GM21526 (cell line): ENCODE data around the gene SEMA3A.

Experiments used
- ATAC-seq: cut with Tn5 transposase; IDR thresholded peaks from one replicate; pipeline ENCODE4 v1.9.1; 2021; ENCODE audit warnings: moderate library complexity; ENCODE audit not compliant: unreplicated experiment, low FRiP score

SEMA3A gene

GRCh38 chr7:84199216-84199615, 4.6 kb upstream of the SEMA3A start:
- no peak for ATAC-seq

- ATAC-seq: no peak
Observed at GRCh38 chr7:84196084-84196503, 1.5 kb upstream of the SEMA3A start.

DNA sequence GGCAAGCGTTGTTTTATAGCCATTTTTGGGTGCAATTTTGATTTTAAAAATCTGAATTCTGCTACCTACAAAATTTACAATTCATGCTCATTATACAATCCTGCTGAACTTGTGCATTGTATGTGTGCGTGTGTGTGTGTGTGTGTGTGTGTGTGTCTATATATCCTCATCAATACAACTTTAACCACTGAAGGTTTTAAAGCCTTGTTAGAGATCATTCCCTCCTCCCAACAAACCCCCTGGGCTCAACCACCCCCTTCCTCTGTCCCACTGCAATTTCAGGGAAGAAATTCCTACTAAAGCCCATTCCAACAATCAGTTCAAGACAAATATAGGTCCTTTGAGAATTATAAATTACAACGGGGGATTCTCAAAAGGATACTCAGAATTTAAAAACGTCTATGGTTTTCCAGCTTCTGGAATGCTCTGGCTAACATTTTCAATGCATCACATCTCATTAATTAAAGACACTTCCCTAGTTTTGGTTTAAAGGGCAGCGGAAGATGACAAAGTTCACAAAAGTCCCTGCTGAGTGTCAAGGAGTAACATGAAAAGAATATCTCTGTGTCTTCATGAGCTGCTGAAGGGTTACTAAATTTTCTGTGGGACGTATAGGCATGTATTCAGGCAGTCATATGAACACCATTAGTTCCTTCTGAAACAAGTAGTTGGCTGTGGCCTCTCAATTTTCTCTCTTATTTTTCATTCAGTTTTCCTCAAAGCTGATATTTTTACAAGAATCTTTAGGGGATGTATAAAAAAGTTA, 889 bp upstream of the SEMA3A start:
- no peak for ATAC-seq

DNA sequence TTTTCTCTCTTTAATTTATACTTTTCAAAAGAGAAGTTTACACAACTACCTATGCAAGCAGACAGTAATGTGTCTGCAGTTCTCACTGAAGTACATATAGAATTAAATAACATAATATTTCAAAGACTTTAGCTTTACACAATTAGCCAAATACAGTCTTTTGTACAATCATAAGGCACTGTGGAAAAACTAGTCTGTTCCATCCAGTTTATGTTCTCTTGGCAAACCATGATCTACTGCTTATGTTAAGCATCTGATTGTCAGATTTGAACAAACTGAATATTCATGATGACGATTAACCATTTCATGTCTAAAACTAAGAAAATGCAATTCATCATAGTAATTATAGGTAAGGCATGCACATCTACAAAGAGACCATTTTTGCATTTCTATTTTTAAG, 842 bp downstream of the SEMA3A start:
- no peak for ATAC-seq

DNA sequence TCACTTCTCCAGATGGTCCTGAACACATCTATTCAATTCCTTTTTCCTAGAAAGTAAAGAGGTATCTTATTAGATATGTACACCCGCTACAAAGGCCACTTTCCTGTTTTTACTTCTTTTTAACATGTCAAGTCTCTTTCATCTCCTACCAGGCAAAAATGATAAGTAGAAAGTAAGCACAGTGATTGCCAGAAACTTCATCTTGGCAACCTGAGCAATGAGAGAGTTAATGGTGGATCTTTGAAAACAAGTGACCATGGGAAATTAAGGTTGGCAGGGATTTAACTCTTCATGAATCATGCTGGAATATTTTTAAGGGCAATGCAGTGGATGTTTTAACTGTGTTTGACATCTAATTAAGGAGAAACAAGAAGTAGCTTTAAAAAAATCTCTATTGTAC, 2.7 kb downstream of the SEMA3A start:
- ATAC-seq: no peak

DNA sequence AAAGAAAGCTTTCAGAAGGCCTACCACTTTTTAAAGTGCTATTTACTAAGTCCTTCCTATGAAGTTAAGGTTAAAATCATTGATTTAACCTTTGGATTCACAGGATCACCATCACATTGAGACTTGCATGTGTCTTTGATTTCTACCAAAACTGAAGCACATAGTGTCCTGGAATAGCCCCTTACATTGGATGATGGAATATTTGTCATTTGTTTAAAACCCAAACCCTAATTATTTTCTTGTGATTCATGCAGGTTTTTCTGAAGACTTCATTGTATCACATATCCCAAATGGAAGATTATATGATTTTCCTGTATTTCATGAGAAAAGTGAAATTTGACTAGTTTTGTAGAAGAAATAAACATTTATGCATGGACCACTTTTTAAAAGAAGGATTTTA, 3.3 kb downstream of the SEMA3A start:
- ATAC-seq: no peak

- ATAC-seq: no peak
Observed at GRCh38 chr7:84190016-84190705, 4.4 kb downstream of the SEMA3A start.

GRCh38 chr7:84188786-84189405, 5.7 kb downstream of the SEMA3A start:
- ATAC-seq: no peak

DNA sequence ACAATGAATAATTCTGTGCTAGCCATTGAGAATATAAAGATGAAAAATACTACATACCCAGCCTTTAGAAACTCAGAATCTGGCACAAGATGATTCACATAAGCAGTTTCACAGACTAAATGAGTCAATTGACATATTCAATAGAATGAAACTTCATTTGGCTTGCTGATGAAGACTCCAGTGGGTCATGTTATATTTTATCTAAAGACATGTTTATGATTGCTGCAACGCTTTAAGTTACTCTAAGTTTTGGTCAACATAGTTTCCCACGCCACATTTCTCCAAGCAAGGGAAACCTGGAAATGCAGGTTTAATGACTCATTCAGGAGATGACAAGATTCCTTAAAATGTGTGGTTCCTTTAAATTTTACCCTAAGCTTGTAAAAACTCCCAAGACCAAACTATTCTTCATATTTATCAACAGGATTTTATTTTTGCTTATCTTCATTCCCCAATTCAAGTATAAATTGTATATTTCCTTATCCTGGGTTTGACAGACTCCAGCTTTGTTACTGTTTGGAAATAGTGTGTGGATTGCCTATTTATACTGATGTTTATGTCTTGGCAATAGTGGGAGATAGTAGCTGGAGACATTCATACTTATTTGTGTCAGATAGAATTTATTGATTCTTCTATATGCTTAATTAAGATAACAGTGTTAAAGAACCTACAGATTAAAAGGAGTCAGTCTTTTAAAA, 6.6 kb downstream of the SEMA3A start:
- ATAC-seq: no peak

DNA sequence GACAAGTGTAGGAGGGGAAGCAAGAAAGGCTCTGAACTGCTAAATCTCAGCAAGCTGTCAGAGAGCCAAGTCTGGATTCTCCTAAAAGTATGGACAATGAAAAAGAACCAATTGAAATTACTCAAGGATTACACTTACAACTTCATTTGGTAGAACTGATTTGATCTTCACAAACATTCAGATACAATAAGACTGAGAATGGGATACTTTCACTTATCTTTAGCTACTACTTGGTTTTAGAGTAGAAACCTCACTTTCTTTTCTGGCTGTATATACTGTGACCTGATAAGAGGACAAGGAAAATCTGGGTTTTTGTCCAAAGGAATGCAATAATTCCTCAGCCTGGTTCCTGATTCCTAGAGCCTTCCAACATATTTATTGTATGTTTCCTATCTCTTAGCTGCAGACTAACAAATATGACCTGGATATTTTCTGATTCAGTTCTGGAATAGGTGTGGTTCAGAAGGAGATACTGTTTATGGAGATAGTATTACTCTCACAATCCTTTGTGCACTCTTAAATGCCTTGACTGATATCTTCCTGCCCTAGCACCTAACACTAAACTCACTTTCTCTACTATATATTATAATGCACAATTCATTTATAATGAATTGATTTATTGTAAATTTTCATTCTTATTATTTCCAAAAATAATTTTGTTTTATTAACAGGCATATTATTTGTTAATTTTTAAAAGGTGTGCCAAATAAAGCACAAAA, 7.3 kb downstream of the SEMA3A start:
- no peak for ATAC-seq

DNA sequence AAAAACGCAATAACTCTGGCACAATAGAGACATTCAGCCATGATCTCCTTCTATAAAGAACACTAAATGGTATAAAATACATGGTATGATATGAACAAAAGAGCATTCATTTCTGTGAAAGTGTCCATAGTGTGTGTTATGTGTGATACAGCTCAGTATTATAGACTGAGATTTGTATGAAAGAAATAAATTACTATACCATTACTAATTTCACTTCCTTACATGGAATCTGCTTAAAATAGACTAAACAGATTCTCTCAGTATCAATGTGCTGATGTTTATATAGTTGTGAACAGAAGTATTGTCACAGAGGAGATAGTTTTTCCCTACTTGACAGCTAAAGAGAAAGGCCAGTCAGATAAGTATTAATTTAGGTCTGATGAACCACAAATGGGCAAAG, 10.8 kb downstream of the SEMA3A start:
- ATAC-seq: no peak

GRCh38 chr7:84182301-84182700, 12.3 kb downstream of the SEMA3A start:
- no peak for ATAC-seq

GRCh38 chr7:84181628-84182027, 13.0 kb downstream of the SEMA3A start:
- ATAC-seq: no peak

GRCh38 chr7:84177758-84178412, 16.7 kb downstream of the SEMA3A start:
- no peak for ATAC-seq

- no peak for ATAC-seq
Observed at GRCh38 chr7:84176716-84177115, 17.9 kb downstream of the SEMA3A start.

- no peak for ATAC-seq
Observed at GRCh38 chr7:84175461-84175860, 19.1 kb downstream of the SEMA3A start.

DNA sequence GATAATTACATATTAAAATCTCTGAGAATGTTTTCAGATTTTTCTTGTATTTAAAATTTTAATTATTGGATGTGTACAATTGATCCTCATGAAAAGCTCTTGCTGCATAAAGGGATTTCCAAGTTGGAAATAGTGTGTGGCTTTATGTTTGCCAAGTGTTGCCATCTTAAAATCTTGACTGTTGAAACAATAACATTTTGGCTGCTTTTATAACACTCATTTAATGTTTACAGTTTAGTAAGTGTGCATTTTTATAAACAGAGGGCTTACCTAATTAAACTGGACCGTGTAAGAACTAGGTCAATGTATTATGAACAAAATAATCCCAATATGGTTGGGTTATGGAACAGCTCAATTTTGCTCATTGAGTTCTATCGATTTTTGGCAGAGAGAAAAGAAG, 23.9 kb downstream of the SEMA3A start:
- no peak for ATAC-seq

DNA sequence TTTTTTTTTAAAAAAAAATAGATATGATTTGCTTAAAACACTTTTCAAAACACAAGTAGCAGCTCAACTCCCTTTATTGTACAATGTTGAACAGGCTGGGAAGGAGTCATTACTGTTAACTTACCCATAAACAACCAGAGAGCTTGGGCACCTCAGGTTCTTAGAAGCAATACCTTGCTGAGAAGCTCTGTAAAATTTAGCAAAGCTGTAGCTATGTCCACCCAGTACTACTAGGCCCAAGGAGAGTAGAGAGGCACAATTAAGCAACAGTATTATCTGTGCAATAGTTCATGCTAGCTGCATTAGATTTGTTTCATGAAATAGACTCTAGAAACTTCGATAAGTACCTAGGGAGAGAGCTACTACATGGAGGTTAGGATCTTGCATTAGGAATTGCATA, 32.0 kb downstream of the SEMA3A start:
- no peak for ATAC-seq

DNA sequence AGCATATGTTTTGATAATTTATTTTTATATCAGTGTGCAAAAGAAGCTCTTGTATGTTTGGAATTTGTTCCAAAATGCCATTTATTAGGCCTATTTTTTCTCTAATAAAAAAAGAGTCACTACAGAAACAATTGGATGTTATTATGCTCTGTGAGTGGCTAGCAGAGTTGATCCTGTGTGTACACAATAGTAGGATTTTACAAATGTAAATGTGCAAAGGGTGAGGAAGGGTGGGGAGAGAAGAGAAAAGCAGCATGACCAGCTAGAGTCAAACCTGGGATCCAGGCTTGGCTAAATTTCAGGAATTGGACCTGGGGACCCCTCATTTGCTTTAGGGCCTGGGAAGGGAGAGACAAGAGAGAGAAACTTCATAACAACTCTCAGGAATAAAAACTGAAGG, 32.5 kb downstream of the SEMA3A start:
- no peak for ATAC-seq

DNA sequence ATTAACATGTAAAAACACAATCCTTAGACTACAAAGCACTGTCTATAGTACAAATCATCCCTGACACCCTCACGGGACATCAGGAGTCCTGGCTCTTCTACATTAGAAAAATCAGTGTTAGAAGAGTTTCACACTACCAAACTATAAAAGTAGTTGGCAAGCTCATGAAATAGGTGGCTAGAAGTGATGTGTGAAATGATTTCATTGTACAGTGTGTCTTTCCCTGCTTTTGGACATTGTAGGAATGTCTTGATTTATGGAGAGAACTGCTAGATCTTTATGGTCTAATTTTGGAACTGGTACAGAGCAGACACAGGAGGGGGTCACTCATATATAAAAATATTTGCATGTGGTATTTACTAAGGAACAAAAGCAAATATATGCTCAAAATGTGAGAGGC, 33.2 kb downstream of the SEMA3A start:
- no peak for ATAC-seq
